T-helper 9 cell (primary cell): Measurements from ENCODE around the gene IGSF10.
"Not testable (repeated sequence)": the region's sequence is repeated elsewhere in the genome, so short reads cannot be mapped to it uniquely, and the experiment has no call there.

ENCODE experiments used
- DNase-seq: peaks from one replicate; pipeline ENCODE4 v3.0.0-alpha.2; 2020
- total RNA-seq, 2 donors: gene quantifications; one replicate each; lab custom pipeline; 2026; lab: John Stamatoyannopoulos, UW

IGSF10 gene, protein sequence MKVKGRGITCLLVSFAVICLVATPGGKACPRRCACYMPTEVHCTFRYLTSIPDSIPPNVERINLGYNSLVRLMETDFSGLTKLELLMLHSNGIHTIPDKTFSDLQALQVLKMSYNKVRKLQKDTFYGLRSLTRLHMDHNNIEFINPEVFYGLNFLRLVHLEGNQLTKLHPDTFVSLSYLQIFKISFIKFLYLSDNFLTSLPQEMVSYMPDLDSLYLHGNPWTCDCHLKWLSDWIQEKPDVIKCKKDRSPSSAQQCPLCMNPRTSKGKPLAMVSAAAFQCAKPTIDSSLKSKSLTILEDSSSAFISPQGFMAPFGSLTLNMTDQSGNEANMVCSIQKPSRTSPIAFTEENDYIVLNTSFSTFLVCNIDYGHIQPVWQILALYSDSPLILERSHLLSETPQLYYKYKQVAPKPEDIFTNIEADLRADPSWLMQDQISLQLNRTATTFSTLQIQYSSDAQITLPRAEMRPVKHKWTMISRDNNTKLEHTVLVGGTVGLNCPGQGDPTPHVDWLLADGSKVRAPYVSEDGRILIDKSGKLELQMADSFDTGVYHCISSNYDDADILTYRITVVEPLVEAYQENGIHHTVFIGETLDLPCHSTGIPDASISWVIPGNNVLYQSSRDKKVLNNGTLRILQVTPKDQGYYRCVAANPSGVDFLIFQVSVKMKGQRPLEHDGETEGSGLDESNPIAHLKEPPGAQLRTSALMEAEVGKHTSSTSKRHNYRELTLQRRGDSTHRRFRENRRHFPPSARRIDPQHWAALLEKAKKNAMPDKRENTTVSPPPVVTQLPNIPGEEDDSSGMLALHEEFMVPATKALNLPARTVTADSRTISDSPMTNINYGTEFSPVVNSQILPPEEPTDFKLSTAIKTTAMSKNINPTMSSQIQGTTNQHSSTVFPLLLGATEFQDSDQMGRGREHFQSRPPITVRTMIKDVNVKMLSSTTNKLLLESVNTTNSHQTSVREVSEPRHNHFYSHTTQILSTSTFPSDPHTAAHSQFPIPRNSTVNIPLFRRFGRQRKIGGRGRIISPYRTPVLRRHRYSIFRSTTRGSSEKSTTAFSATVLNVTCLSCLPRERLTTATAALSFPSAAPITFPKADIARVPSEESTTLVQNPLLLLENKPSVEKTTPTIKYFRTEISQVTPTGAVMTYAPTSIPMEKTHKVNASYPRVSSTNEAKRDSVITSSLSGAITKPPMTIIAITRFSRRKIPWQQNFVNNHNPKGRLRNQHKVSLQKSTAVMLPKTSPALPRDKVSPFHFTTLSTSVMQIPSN (N-terminal part only)
- total RNA-seq, result 0 reads per million in 2 donors

GRCh38 chr3:151460774-151461450, at the start of gene IGSF10:
IGSF10 (minus strand) TSS chr3:151461061; CDS start chr3:151458709, 2,352 bp downstream.
- no peak for DNase-seq

GRCh38 chr3:151509468-151510135, 48.7 kb upstream of the IGSF10 start:
- DNase-seq, result not testable (repeated sequence)

DNA sequence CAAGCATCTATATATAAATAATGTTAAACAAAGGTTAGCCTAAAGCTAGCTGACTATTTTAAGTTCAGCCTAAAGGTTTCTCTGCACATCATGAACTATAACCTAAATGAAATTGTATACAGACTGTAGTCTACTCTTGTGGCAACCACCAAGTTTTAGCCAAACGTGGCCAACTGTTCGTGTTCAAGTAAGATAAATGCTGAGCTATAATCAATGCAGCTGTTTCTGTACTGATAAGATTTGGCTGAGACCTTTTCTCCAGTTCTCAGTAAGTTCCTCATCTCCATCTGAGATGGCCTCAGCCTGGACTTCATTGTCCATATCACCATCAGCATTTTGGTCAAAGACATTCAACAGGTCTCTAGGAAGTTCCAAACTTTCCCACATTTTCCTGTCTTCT, 43.7 kb upstream of the IGSF10 start:
- DNase-seq, result no peak

- DNase-seq, result no peak
These were observed 42.2 kb upstream of the IGSF10 start for GRCh38 chr3:151503074-151503473.

DNA sequence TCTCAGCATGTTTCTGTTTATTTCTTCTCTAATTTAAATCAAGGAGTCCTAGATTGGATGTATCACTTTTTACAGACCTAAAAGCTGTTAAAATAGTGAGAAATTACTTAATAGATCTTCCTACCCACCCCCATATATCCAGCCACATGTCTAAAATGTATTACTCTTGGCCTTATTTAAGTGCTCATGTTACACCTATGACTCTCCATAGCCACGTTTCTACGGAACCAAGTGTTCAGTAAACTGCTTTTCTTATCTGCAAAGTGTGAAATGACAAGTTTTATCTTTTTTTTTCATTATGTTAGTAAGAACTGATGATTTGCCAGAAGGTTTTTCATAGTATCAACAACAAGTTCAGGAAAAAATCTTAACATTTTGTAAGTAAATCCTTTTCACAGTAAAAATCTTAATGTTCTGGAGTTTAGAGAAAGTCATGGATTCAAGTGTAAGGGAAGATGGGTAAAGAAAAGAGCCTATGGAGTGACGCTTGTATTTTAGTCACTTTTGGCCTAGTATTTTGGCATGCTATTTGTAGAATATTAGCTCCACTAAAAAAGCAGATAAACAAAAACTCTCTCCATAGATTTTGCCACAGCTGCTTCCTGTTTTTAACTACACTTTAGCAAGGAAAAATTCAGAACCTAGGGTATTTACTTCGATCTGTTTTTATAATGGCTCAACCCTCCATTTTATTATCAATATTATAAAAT, 41.2 kb upstream of the IGSF10 start:
- DNase-seq, result no peak

DNA sequence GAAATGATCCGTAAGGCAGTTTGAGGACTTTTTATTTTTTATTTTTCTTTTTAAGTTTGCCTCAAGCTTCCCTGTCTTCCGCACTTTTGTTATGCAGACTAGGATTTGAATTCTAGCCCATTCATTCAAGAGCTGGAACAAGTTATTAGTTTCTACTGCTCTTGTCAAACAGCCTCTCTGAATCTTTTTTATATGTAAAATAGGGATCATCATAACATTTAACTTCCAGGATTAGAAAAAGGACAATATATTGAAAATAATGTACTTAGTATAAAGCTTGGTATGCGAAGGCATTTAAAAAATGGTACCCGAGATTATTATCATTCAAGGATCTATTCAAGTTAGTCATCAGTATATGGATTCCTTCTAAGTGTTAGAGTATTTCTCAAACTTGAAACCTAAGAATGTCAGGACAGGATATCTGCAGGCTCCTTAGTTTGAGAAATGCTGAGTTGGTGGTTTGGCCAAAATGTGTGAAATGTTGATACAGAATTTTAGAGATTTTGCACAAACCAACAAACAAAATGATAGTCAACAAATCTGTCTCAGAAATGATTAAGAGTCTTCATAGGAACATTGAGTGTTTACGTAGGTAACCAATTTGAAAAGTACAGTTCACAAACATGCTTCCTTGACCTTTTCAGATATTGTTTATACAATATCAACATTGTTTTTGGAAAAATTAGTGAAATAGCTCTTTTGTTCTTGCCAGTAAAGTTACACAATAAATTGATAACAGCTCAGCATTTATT, 40.5 kb upstream of the IGSF10 start:
- DNase-seq, result no peak

DNA sequence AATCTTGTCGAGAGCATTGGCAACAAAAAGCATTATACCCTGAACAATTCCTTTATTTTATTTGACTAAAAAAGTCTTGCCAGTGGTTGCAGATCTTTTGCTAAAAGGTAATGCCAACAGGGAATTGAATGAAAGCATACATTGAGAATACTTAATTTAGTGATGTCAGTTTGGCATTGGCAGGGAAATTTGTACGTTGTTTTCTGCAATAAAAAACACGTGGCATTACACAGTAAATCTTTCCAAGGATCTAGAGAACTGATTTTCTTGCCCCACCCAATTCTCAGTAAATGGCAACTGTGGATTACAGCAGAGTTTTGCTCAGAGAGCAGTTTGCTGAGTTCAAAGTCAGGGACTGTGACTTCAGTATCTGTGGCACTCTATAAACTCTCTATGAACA, 38.3 kb upstream of the IGSF10 start:
- no peak for DNase-seq

DNA sequence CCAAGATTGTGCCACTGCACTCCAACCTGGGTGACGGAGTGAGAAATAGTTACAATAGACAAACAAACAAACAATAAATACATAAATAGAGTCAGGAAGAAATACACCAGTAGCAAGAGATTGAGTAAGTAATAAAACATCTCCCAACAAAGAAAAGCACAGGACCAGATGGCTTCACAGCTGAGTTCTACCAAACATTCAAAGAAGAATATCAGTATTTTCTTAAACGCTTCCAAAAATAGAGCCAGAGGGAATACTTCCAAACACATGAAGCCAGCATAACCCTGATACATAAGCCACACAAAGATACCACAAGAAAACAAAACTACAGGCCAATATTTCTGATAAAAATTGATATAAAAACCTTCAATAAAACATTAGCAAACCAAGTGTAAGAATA, 30.7 kb upstream of the IGSF10 start:
- no peak for DNase-seq

- not testable (repeated sequence) for DNase-seq
These were observed 27.0 kb upstream of the IGSF10 start for GRCh38 chr3:151487833-151488232.

DNA sequence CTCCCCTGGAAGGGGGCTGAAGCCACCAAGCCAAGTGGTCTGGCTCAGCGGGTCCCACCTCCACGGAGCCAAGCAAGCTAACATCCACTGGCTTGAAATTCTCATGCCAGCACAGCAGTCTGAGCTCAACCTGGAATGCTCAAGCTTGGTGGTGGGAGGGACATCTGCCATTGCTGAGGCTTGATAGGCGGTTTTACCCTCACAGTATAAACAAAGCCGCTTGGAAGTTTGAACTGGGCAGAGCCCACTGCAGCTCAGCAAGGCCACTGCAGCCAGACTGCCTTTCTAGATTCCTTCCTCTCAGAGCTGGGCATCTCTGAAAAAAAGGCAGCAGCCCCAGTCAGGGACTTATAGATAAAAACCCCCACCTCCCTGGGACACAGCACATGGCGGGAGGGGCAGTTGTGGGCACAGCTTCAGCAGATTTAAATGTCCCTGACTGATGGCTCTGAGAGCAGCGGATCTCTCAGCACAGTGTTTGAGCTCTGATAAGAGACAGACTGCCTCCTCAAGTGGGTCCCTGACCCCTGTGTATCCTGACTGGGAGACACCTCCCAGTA, 23.2 kb upstream of the IGSF10 start:
- DNase-seq, result no peak

DNA sequence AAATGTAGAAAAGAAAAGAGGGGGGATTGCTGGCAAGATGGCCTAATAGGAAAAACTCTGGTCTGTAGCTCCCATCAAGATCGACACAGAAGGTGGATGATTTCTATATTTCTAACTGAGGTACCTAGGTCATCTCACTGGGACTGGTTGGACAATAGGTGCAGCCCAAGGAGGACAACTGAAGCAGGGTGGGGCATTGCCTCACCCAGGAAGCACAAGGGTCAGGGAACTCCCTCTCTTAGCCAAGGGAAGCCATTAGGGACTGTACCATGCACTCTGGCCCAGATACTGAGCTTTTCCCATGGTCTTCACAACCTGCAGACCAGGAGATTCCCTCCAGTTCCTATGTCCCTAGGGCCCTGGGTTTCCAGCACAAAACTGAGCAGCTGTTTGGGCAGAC, 22.6 kb upstream of the IGSF10 start:
- DNase-seq, result no peak

DNA sequence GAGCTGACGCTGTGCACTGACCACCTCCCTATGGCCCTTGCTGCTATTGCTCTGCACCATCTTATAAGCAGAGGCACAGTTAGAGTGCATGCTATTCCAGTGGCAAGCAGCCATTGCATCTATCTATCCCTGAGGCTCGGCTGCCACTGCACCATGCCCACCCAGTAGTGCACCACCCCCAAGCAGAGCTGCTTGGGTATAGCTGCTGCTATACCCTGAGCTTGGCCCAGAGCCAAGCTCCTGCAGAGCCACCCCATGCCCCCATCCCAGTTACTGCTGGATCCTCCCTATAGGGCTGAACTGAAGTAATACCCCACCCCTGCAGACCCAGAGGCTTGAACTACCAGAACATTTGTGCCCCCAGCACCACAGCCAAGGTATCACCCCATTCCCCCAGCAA, 19.6 kb upstream of the IGSF10 start:
- no peak for DNase-seq

- no peak for DNase-seq
These were observed 18.6 kb upstream of the IGSF10 start for GRCh38 chr3:151479452-151479851.

DNA sequence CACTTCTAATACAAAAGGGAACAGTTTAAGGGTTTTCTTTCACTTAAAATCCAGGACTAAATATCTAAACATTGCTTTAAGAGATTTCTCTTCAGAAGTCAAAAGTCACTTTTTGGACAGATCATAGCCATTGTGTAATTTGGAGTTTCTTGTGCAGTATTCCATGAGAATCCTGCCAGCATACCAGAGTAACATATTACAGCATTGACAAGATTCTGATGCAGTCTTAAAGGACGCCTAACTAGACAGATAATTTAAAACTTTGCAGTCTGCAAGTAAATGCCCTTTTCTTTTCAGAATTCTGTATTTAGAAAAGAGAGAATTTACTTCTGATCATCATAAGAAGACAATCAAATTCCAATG, 17.5 kb upstream of the IGSF10 start:
- no peak for DNase-seq

GRCh38 chr3:151477591-151478334, 16.9 kb upstream of the IGSF10 start:
- no peak for DNase-seq

DNA sequence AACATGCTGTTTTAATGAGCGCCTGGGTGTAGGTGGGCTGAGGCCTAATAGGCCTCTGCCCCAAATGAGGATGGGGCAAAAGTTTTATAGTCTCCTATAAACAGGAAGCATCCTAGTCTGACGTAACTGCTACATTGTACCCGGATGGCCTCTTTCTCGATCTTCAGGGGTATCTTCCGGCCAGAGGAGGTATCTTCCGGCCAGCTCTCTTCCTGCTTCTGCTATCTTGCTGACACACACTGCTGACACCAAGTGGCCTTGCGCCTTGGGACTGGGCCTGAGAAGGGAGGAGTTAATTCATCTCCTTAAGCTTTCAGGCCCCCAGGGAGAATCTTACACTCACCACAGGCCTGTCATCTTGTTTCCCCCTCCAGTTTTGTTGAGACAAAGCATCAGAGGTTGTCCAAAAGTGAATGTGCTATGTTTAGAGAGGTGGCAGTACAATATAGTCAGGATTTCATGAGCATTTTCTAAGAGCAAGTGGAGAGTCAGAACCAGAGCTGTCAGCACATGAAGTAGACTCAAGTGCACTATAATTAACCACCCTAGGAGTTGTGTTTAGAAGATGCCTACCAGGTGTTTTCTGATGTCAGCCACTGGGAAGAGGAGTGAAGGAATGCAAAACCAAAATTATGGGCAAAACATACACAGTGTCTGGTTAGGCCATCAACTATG, 15.6 kb upstream of the IGSF10 start:
- no peak for DNase-seq

- DNase-seq, result peak; percentile 5
These were observed 7.5 kb upstream of the IGSF10 start for GRCh38 chr3:151468284-151468917.

DNA sequence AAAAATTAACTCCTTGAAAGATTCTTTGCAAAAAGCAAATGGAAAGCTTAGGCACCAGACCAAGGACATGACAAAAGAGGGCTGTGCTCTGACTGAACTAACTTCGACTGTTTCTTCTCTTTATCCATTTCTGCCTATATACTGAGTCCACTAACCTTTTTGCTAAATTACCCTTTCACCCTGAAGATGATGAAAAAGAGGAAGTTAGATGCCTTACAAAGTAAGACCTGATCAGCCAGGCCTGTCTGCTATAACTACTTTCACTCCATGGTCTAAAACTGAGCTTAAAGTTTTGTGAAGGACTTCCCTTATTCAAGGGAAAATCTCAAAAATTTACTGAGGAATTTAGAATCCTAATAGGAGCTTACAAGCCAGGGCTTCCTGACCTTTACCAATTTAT, 6.2 kb upstream of the IGSF10 start:
- DNase-seq, result no peak
